Large intestine (tissue), 3 donors: ENCODE data around the gene DLGAP3. TPM values are rescaled to one million over a fixed set of nuclear protein-coding genes. Genes with fewer than 3 reads are reported as not detected.
A peak's percentile ranks its signal among the peaks of the same experiment; 100 is the strongest.

Experiments used
- DNase-seq, 2 donors: peaks; one replicate each; pipeline versions ENCODE4 v3.0.0 to v3.0.0-alpha.2; 2013
- H3K27ac ChIP-seq: one replicate; pipeline ENCODE4 v1.5.1; 2013; ENCODE audit warnings: low read length
- H3K27me3 ChIP-seq: 2 replicates; pipeline ENCODE4 v1.6.1; 2013; ENCODE audit warnings: low read length; ENCODE audit not compliant: control insufficient read depth, insufficient read depth
- H3K36me3 ChIP-seq: 2 replicates; pipeline ENCODE4 v1.6.1; 2013; ENCODE audit warnings: low read length; ENCODE audit not compliant: control insufficient read depth, insufficient read depth
- H3K4me1 ChIP-seq: one replicate; pipeline ENCODE4 v1.6.1; 2013; ENCODE audit warnings: low read length; ENCODE audit not compliant: control insufficient read depth, insufficient read depth
- H3K4me3 ChIP-seq: one replicate; pipeline ENCODE4 v1.5.1; 2013; ENCODE audit warnings: low read length
- H3K9me3 ChIP-seq: one replicate; pipeline ENCODE4 v1.6.1; 2013; ENCODE audit warnings: mild to moderate bottlenecking, low read depth, low read length, moderate library complexity; ENCODE audit not compliant: control insufficient read depth
- WGBS: methylation state at CpG from one replicate; pipeline ENCODE4 v1.1.5; 2013; ENCODE audit warnings: low lambda C conversion rate; ENCODE audit not compliant: insufficient coverage; 5-methylcytosine and 5-hydroxymethylcytosine counted together
- polyA plus RNA-seq: library from polyadenylated mRNA; unstranded; fragments of 120-200 nt; gene quantifications from one replicate; pipeline ENCODE4 v1.2.1, GENCODE V29; 2013

The DLGAP3 gene
- polyA plus RNA-seq, 1 donor, result 0.42 TPM

- Histone ChIP-seq H3K36me3 (no peaks in the 10 kb centered on the region), H3K4me3 (no peak overlapping the region), H3K27ac (no peak overlapping the region), H3K9me3 (no peaks in the 10 kb centered on the region), H3K27me3 (no peaks in the 10 kb centered on the region), H3K4me1 (peaks cover 12% of the 10 kb centered on the region)
- no peak for DNase-seq
- 40% methylated on average over 2 of the region's 3 CpGs for WGBS
Observed at GRCh38 chr1:34842073-34842472, 87.4 kb downstream of the DLGAP3 start.

DNA sequence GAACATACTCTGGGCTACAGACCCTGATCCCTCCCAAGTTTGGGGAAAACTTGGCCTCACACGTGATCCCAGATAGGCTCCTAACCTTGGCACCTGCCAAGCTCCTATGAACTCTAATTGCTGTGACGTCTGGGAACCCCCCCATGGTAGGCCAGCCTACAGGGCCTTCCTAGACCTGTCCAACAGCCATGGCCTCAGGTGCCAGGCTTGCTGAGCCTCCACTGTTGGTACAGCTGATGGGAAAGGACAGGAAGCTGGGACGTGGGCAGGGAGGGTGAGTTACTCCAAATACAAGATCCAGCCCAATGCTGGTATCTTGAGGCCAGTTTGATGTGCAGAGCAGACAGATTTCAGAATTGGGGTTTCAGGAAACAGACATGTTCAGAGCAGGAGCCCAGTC lies 89.0 kb downstream of the DLGAP3 start:
- Histone ChIP-seq H3K27me3 (no peaks in the 10 kb centered on the region), H3K4me3 (no peak overlapping the region), H3K27ac (no peak overlapping the region), H3K36me3 (no peaks in the 10 kb centered on the region), H3K4me1 (peaks cover 12% of the 10 kb centered on the region), H3K9me3 (no peaks in the 10 kb centered on the region)
- no CpG with 5 or more reads among the region's 3 CpGs for WGBS
- DNase-seq, result no peak

DNA sequence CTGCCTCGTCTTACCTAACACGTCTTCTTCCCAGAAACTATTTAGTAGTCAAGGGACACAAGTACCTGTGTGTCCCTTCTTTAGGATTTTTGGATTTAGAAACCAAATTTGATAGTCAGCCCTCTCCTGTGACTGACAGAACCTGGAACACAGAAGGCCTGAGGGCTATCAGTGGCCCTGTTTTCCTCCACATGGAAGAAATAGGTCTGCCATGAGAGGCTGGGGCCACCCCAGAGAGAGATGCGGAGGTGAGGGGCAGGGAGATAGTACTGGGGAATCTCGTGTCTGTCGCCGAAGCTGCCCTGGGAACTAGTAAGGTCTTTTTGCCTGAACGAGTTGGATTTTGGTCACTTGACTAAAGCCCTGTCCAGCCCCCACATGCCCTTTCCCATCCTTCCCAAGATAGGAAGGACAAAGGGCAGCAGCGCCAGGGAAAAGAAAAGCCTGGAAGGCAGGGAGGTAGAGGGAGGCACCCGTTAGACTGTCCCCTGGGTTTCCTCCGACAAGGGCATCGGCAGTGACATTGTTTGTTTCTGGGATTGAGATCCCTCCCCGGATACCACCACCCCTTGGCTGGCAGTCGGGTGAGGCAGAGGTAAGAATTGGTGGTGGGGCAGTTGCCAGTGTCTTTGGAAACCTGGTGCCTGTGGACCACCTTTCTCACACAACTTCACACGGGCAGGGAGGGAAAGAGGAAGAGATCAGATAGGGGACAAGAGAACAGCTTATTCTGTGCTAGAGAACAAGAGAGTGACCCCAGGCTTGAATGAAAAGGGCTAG lies 89.7 kb downstream of the DLGAP3 start:
- Histone ChIP-seq H3K9me3 (no peaks in the 10 kb centered on the region), H3K4me3 (no peak overlapping the region), H3K27me3 (no peaks in the 10 kb centered on the region), H3K27ac (no peak overlapping the region), H3K4me1 (peaks cover 9% of the 10 kb centered on the region), H3K36me3 (no peaks in the 10 kb centered on the region)
- no peak for DNase-seq
- WGBS, result no CpG with 5 or more reads among the region's 14 CpGs

DNA sequence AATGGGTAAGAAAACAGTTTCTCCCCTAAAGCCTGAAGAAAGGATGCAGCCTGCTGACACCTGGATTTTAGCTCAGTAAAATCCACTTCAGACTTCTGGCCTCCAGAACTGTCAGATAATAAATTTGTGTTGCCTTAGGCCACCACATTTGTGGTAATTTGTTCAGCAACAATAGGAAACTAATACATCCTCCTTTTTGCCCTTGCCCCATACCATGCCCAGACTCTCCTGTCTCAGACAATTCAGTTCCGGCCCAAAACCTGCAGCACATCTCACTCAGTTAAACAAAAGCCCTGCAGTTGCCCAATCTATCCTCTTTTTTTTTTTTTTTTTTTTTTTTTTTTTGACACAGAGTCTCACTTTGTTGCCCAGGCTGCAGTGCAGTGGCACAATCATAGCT lies 95.7 kb downstream of the DLGAP3 start:
- WGBS, result no CpG with 5 or more reads among the region's 1 CpG

GRCh38 chr1:34831721-34832246 lies 97.7 kb downstream of the DLGAP3 start:
- no peaks in the 10 kb centered on the region for H3K9me3 ChIP-seq
- H3K27me3 ChIP-seq, result no peaks in the 10 kb centered on the region
- 80% methylated on average over 1 of the region's 6 CpGs for WGBS
- H3K4me3 ChIP-seq, result no peak overlapping the region
- H3K27ac ChIP-seq, result no peak overlapping the region
- H3K4me1 ChIP-seq, result peaks cover 2% of the 10 kb centered on the region
- no peaks in the 10 kb centered on the region for H3K36me3 ChIP-seq
- DNase-seq, result no peak

More for the DNA sequence above, 95.7 kb downstream of the DLGAP3 start:
- Histone ChIP-seq H3K36me3 (no peaks in the 10 kb centered on the region), H3K4me1 (peaks cover 2% of the 10 kb centered on the region), H3K4me3 (no peak overlapping the region), H3K9me3 (no peaks in the 10 kb centered on the region), H3K27me3 (no peaks in the 10 kb centered on the region), H3K27ac (no peak overlapping the region)
- DNase-seq, result no peak

DNA sequence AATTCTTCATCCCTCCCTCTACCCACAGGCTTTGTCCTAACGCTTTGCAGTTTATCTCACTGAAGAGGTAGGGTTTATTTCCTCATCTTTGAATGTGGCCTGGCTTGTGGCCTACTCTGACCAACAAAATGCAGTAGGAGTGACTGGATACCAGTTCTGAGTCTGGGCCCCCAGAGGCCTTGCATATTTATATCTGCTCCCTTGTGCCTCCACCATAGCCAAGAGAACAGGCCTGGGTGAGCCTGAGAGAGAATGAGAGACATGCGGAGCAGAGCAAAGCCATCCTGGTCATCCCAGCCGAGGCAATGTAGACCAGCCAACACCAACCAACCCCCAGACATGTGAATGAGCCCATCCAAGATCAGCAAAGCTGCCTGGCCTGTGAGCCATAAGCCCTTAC lies 100.2 kb downstream of the DLGAP3 start:
- no peaks in the 10 kb centered on the region for H3K27me3 ChIP-seq
- 100% methylated on average over 1 of the region's 3 CpGs for WGBS
- H3K4me1 ChIP-seq, result peaks cover 11% of the 10 kb centered on the region
- no peaks in the 10 kb centered on the region for H3K36me3 ChIP-seq
- DNase-seq, result no peak
- no peak overlapping the region for H3K4me3 ChIP-seq
- no peaks in the 10 kb centered on the region for H3K9me3 ChIP-seq
- H3K27ac ChIP-seq, result no peak overlapping the region

DNA sequence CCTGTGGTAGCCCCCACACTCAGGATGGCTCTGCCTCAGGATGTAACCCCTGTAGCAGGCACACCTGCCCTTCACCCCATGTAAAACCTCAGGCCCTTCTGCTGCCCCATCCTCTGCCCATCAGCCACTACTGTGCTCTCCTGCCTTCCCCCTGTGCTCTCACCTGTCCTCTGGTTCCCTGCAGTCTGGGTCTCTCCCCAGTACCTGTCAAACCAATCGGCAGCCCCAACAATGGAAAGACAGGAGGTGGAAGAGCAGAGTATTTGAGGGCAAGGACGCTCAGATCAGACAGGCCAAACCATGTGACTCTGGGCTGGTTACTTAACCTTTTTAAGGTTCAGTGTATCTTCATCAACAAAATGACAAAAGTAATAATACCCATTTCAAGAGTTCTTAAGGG lies 100.8 kb downstream of the DLGAP3 start:
- no peak for DNase-seq
- Histone ChIP-seq H3K27me3 (no peaks in the 10 kb centered on the region), H3K27ac (no peak overlapping the region), H3K4me3 (no peak overlapping the region), H3K9me3 (no peaks in the 10 kb centered on the region), H3K36me3 (no peaks in the 10 kb centered on the region), H3K4me1 (peaks cover 11% of the 10 kb centered on the region)
- no CpG with 5 or more reads among the region's 2 CpGs for WGBS

GRCh38 chr1:34827341-34827941 lies 102.0 kb downstream of the DLGAP3 start:
- no peak overlapping the region for H3K4me3 ChIP-seq
- no peaks in the 10 kb centered on the region for H3K27me3 ChIP-seq
- no peak overlapping the region for H3K27ac ChIP-seq
- H3K9me3 ChIP-seq, result no peaks in the 10 kb centered on the region
- H3K4me1 ChIP-seq, result peaks cover 11% of the 10 kb centered on the region
- 88% methylated on average over 2 of the region's 5 CpGs for WGBS
- DNase-seq, result no peak
- no peaks in the 10 kb centered on the region for H3K36me3 ChIP-seq

DNA sequence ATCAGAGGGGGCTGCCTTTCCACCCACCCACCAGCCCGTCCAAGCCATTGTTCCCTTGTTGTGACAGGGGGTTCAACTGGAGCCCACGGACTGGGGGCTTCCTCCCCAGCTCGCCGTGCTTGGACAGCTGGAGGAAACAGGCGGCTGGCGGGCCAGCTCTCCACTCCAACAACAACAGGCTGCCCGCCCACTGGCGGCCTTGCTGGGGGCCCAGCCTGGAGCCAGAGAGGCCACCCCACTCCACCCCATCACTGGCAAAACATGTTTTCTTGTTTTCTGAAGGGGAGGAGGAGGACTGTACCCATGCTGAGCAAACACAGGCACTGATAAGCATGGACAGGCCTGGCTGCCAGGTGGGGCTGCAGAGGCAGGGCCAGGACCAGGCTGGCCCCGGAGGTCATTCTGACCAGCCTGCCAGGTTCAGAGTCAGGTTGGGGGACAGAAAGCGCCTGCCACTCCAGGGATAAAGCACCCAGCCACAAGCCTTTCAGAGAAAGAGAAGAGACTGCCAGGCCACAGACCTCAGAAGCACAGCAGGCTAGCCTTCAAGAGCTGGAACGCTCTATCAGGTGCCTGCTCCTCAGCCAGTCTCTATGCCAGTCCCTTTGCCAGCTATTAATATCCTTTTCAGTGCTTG lies 103.9 kb downstream of the DLGAP3 start:
- Histone ChIP-seq H3K4me3 (no peak overlapping the region), H3K9me3 (no peaks in the 10 kb centered on the region), H3K27ac (peak overlapping the region; percentile 24), H3K36me3 (no peaks in the 10 kb centered on the region), H3K27me3 (no peaks in the 10 kb centered on the region), H3K4me1 (peaks cover 11% of the 10 kb centered on the region)
- DNase-seq, result peak in 1 of 2 donors; percentile 32
- no CpG with 5 or more reads among the region's 11 CpGs for WGBS

GRCh38 chr1:34824817-34825454 lies 104.5 kb downstream of the DLGAP3 start:
- Histone ChIP-seq H3K9me3 (no peaks in the 10 kb centered on the region), H3K4me3 (no peak overlapping the region), H3K4me1 (peaks cover 11% of the 10 kb centered on the region), H3K27me3 (no peaks in the 10 kb centered on the region), H3K36me3 (no peaks in the 10 kb centered on the region), H3K27ac (peak overlapping the region; percentile 24)
- WGBS, result no CpG with 5 or more reads among the region's 3 CpGs
- DNase-seq, result no peak
